OCI-LY3 (cell line): ENCODE measurements around the gene VAV1.

Experiments
- H2AFZ ChIP-seq: fragments of 200-600, 300-600 bp; shearing (Covaris generic); 2 replicates; pipeline ENCODE4 v1.6.0; 2014; ENCODE audit warnings: antibody characterized with exemption, low read depth, low read length
- H3K27ac ChIP-seq: fragments of 200-600, 300-600 bp; sonication (generic); 2 replicates; pipeline ENCODE4 v1.5.1; 2014; ENCODE audit warnings: mild to moderate bottlenecking, low read length, moderate library complexity, mixed read lengths
- H3K27me3 ChIP-seq: fragments of 200-600, 300-600 bp; sonication (generic); 2 replicates; pipeline ENCODE4 v1.6.1; 2014; ENCODE audit warnings: low read depth, low read length, mixed read lengths
- H3K36me3 ChIP-seq: fragments of 200-600, 300-600 bp; sonication (generic); replicated peaks from 2 replicates; pipeline ENCODE3; 2014; ENCODE audit warnings: low read depth, low read length, mixed read lengths
- H3K4me1 ChIP-seq: fragments of 300-600, 200-600 bp; sonication (generic); 2 replicates; pipeline ENCODE4 v1.6.1; 2014; ENCODE audit warnings: low read length, mixed read lengths
- H3K4me2 ChIP-seq: fragments of 200-600, 300-600 bp; sonication (generic); 2 replicates; pipeline ENCODE4 v1.6.1; 2014; ENCODE audit warnings: low read length, mixed read lengths
- H3K4me3 ChIP-seq: fragments of 300-600, 200-600 bp; sonication (generic); 2 replicates; pipeline ENCODE4 v1.5.1; 2014; ENCODE audit warnings: antibody characterized with exemption, mild to moderate bottlenecking, low read length, moderate library complexity
- H3K79me2 ChIP-seq: fragments of 300-600, 200-600 bp; shearing (Covaris generic); 2 replicates; pipeline ENCODE4 v1.6.1; 2014; ENCODE audit warnings: mild to moderate bottlenecking, low read length, mixed read lengths
- H3K9ac ChIP-seq: fragments of 300-600, 200-600 bp; shearing (Covaris generic); 2 replicates; pipeline ENCODE4 v1.6.0; 2014; ENCODE audit warnings: mild to moderate bottlenecking, low read length, moderate library complexity
- H3K9me3 ChIP-seq: fragments of 200-600, 300-600 bp; shearing (Covaris generic); 2 replicates; pipeline ENCODE4 v1.6.1; 2014; ENCODE audit warnings: low read length, mixed read lengths; ENCODE audit not compliant: insufficient read depth
- H4K20me1 ChIP-seq: fragments of 200-600, 300-600 bp; sonication (generic); 2 replicates; pipeline ENCODE4 v1.6.1; 2016; ENCODE audit warnings: low read length, mixed read lengths; ENCODE audit not compliant: insufficient read depth
- EZH2phosphoT487 ChIP-seq: fragments of 200-600 bp; shearing (Covaris generic); IDR thresholded peaks from 2 replicates; pipeline ENCODE4 v1.6.1; 2018; ENCODE audit warnings: antibody characterized with exemption, mixed run types, low read depth
- TF ChIP-seq, protein P1 (sequence below): fragments of 200-600, 300-600 bp; sonication (generic); IDR thresholded peaks from 2 replicates; pipeline ENCODE4 v1.5.1; 2014; ENCODE audit warnings: antibody characterized with exemption, low read length, low read depth

Gene VAV1

GRCh38 chr19:6849876-6850275 is 77.4 kb downstream of the VAV1 start:
- Histone ChIP-seq H3K9me3 (no peaks in the 10 kb centered on the region), H4K20me1 (0 out of 2 replicates have a peak, but pooled peaks cover 3% of the 10 kb centered on the region), H3K4me3 (no peak overlapping the region), H3K4me2 (no peak overlapping the region), H3K79me2 (no peaks in the 10 kb centered on the region), H3K36me3 (peaks cover 47% of the 10 kb centered on the region), H3K9ac (no peak overlapping the region), H3K4me1 (no peaks in the 10 kb centered on the region), H2AFZ (no peak overlapping the region), H3K27ac (no peak overlapping the region), H3K27me3 (no peaks in the 10 kb centered on the region)
- TF ChIP-seq EZH2phosphoT487: no peak
- TF ChIP-seq, protein P1, sequence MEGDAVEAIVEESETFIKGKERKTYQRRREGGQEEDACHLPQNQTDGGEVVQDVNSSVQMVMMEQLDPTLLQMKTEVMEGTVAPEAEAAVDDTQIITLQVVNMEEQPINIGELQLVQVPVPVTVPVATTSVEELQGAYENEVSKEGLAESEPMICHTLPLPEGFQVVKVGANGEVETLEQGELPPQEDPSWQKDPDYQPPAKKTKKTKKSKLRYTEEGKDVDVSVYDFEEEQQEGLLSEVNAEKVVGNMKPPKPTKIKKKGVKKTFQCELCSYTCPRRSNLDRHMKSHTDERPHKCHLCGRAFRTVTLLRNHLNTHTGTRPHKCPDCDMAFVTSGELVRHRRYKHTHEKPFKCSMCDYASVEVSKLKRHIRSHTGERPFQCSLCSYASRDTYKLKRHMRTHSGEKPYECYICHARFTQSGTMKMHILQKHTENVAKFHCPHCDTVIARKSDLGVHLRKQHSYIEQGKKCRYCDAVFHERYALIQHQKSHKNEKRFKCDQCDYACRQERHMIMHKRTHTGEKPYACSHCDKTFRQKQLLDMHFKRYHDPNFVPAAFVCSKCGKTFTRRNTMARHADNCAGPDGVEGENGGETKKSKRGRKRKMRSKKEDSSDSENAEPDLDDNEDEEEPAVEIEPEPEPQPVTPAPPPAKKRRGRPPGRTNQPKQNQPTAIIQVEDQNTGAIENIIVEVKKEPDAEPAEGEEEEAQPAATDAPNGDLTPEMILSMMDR: no peak

- Histone ChIP-seq H3K27me3 (no peaks in the 10 kb centered on the region), H3K36me3 (peaks cover 57% of the 10 kb centered on the region), H3K4me3 (no peak overlapping the region), H3K9me3 (no peaks in the 10 kb centered on the region), H3K27ac (no peak overlapping the region), H3K79me2 (no peaks in the 10 kb centered on the region), H2AFZ (no peak overlapping the region), H3K9ac (no peak overlapping the region), H3K4me1 (no peaks in the 10 kb centered on the region), H4K20me1 (0 out of 2 replicates have a peak, but pooled peaks cover 3% of the 10 kb centered on the region), H3K4me2 (no peak overlapping the region)
- no peak for TF ChIP-seq EZH2phosphoT487
- TF ChIP-seq, protein P1: no peak
Observed at GRCh38 chr19:6851359-6851758, 78.9 kb downstream of the VAV1 start.

- no peaks in the 10 kb centered on the region for H3K9me3 ChIP-seq
- no peak overlapping the region for H3K4me3 ChIP-seq
- no peak for TF ChIP-seq EZH2phosphoT487
- TF ChIP-seq, protein P1: no peak
- H3K4me1 ChIP-seq: no peaks in the 10 kb centered on the region
- H2AFZ ChIP-seq: no peak overlapping the region
- no peak overlapping the region for H3K27ac ChIP-seq
- H3K27me3 ChIP-seq: no peaks in the 10 kb centered on the region
- no peaks in the 10 kb centered on the region for H3K79me2 ChIP-seq
- H3K9ac ChIP-seq: no peak overlapping the region
- H3K36me3 ChIP-seq: peaks cover 61% of the 10 kb centered on the region
- H3K4me2 ChIP-seq: no peak overlapping the region
- H4K20me1 ChIP-seq: 0 out of 2 replicates have a peak, but pooled peaks cover 3% of the 10 kb centered on the region
Observed at GRCh38 chr19:6852001-6852400, 79.5 kb downstream of the VAV1 start.

GRCh38 chr19:6853868-6854267 is 81.4 kb downstream of the VAV1 start:
- Histone ChIP-seq H3K4me1 (no peaks in the 10 kb centered on the region), H3K4me3 (no peak overlapping the region), H3K36me3 (peaks cover 53% of the 10 kb centered on the region), H3K9me3 (no peaks in the 10 kb centered on the region), H3K27ac (no peak overlapping the region), H3K27me3 (no peaks in the 10 kb centered on the region), H3K9ac (no peak overlapping the region), H2AFZ (no peak overlapping the region), H3K79me2 (no peaks in the 10 kb centered on the region), H4K20me1 (0 out of 2 replicates have a peak, but pooled peaks cover 3% of the 10 kb centered on the region), H3K4me2 (no peak overlapping the region)
- TF ChIP-seq, protein P1: no peak
- no peak for TF ChIP-seq EZH2phosphoT487
